SK-N-SH (cell line): ENCODE results near the gene HTR6. TPM values are rescaled to one million over a fixed set of nuclear protein-coding genes. Genes with fewer than 3 reads are reported as not detected.

Experiments used
- CTCF ChIA-PET: fragments of 300-600, 350-600 bp; formaldehyde crosslinking; extraction: SDS; loops from one replicate; lab custom pipeline; 2021; lab: Yijun Ruan, JAX
- POLR2A ChIA-PET: fragments of 350-600 bp; sonication (Branson Sonifier 250); formaldehyde crosslinking; extraction: SDS; loops from one replicate; lab custom pipeline; 2020; ENCODE audit warnings: antibody characterized with exemption, inconsistent platforms; lab: Yijun Ruan, JAX
- DNase-seq: peaks from one replicate; pipeline ENCODE4 v3.0.0; 2012
- H2AFZ ChIP-seq: fragments of 200-600 bp; sonication (generic); 2 replicates; pipeline ENCODE4 v1.8.1; 2016; ENCODE audit warnings: antibody characterized with exemption, mild to moderate bottlenecking, low read depth
- H3F3A ChIP-seq: fragments of 200-600 bp; sonication (generic); replicated peaks from 2 replicates; pipeline ENCODE3; 2016; ENCODE audit warnings: antibody characterized with exemption, mild to moderate bottlenecking; ENCODE audit not compliant: insufficient read depth
- H3K27ac ChIP-seq, 2 experiments: fragments of 200-500 bp in 1 of 2; fragments of 200-600 bp in 1 of 2; sonication (Bioruptor generic) in 1 of 2; sonication (generic), shearing (Covaris generic) in 1 of 2; 2 replicates each; pipeline versions ENCODE4 v1.5.1 to v1.6.1; 2014 to 2016; ENCODE audit warnings: low read depth in 2 of 2, inconsistent platforms in 1 of 2, low read length in 1 of 2, mild to moderate bottlenecking in 1 of 2, mixed read lengths in 1 of 2
- H3K27me3 ChIP-seq: fragments of 200-600 bp; sonication (generic), shearing (Covaris generic); 2 replicates; pipeline ENCODE4 v1.6.1; 2016; ENCODE audit warnings: mixed run types; ENCODE audit not compliant: insufficient read depth
- H3K36me3 ChIP-seq, 2 experiments: fragments of 200-500 bp in 1 of 2; fragments of 200-600 bp in 1 of 2; sonication (Bioruptor generic) in 1 of 2; sonication (generic) in 1 of 2; replicated peaks in 1 of 2; 2 replicates each; pipeline versions ENCODE3 to v1.5.1; 2014 to 2016; ENCODE audit warnings: low read length in 1 of 2, mild to moderate bottlenecking in 1 of 2; ENCODE audit not compliant: insufficient read depth in 2 of 2, control insufficient read depth in 1 of 2
- H3K4me1 ChIP-seq, 2 experiments: fragments of 200-500 bp in 1 of 2; fragments of 200-600 bp in 1 of 2; sonication (Bioruptor generic) in 1 of 2; sonication (generic), shearing (Covaris generic) in 1 of 2; 2 replicates each; pipeline versions ENCODE4 v1.5.1 to v1.6.1; 2014 to 2016; ENCODE audit warnings: low read depth in 1 of 2, low read length in 1 of 2, mixed run types in 1 of 2; ENCODE audit not compliant: insufficient read depth in 2 of 2, control insufficient read depth in 1 of 2
- H3K4me2 ChIP-seq: fragments of 200-600 bp; sonication (generic), shearing (Covaris generic); 2 replicates; pipeline ENCODE4 v1.6.1; 2017; ENCODE audit warnings: mixed run types
- H3K4me3 ChIP-seq, 2 experiments: fragments of 200-500 bp in 1 of 2; fragments of 200-600 bp in 1 of 2; sonication (Bioruptor generic) in 1 of 2; sonication (generic), shearing (Covaris generic) in 1 of 2; 2 replicates each; pipeline versions ENCODE4 v1.5.1 to v1.8.1; 2014 to 2016; ENCODE audit warnings: low read depth in 2 of 2, inconsistent platforms in 1 of 2, low read length in 1 of 2, mild to moderate bottlenecking in 1 of 2, mixed read lengths in 1 of 2, moderate library complexity in 1 of 2
- H3K79me2 ChIP-seq: fragments of 200-600 bp; sonication (generic); 2 replicates; pipeline ENCODE4 v1.8.1; 2017; ENCODE audit warnings: mild to moderate bottlenecking; ENCODE audit not compliant: insufficient read depth
- H3K9ac ChIP-seq: fragments of 200-600 bp; sonication (generic); 2 replicates; pipeline ENCODE4 v1.6.1; 2017; ENCODE audit warnings: mixed run types
- H3K9me2 ChIP-seq: fragments of 200-600 bp; sonication (generic); 2 replicates; pipeline ENCODE4 v1.6.1; 2017; ENCODE audit warnings: mixed run types
- H3K9me3 ChIP-seq: fragments of 200-600 bp; sonication (generic); 2 replicates; pipeline ENCODE4 v1.6.1; 2017; ENCODE audit warnings: mixed run types, mild to moderate bottlenecking, moderate library complexity
- H4K20me1 ChIP-seq: fragments of 200-600 bp; sonication (generic); 2 replicates; pipeline ENCODE4 v1.6.1; 2017; ENCODE audit warnings: mild to moderate bottlenecking, mixed run types; ENCODE audit not compliant: insufficient read depth
- CTCF ChIP-seq: fragments of 200-600 bp; sonication (generic); IDR thresholded peaks from 2 replicates; pipeline ENCODE4 v1.6.1; 2017; ENCODE audit warnings: antibody characterized with exemption, mild to moderate bottlenecking, moderate library complexity
- EP300 ChIP-seq, 2 experiments: IDR thresholded peaks; 2 replicates each; pipeline versions ENCODE4 v1.4.0 to v1.6.1; 2012; ENCODE audit warnings: borderline replicate concordance in 1 of 2, low read depth in 1 of 2, low read length in 1 of 2
- FOXJ3 ChIP-seq: sonication (generic); formaldehyde crosslinking; IDR thresholded peaks from 2 replicates; pipeline ENCODE4 v1.5.1; 2020; ENCODE audit warnings: mild to moderate bottlenecking, missing genetic modification reagents
- FOXM1 ChIP-seq: IDR thresholded peaks from 2 replicates; pipeline ENCODE4 v1.4.0; 2012; ENCODE audit warnings: low read depth, mild to moderate bottlenecking
- GATA2 ChIP-seq: sonication (generic); formaldehyde crosslinking; IDR thresholded peaks from 2 replicates; pipeline ENCODE4 v1.5.0; 2020; ENCODE audit warnings: mild to moderate bottlenecking, missing genetic modification reagents
- MAX ChIP-seq: IDR thresholded peaks from 2 replicates; pipeline ENCODE4 v1.4.0; 2012; ENCODE audit warnings: low read depth
- NRF1 ChIP-seq: IDR thresholded peaks from 2 replicates; pipeline ENCODE4 v1.6.1; 2012; ENCODE audit warnings: low read depth, mild to moderate bottlenecking, low read length
- PBX3 ChIP-seq: IDR thresholded peaks from 2 replicates; pipeline ENCODE4; 2012
- POLR2AphosphoS5 ChIP-seq: IDR thresholded peaks from 2 replicates; pipeline ENCODE4 v1.6.1; 2012; ENCODE audit warnings: low read depth, low read length
- RAD21 ChIP-seq: IDR thresholded peaks from 2 replicates; pipeline ENCODE4 v1.6.1; 2012; ENCODE audit warnings: mild to moderate bottlenecking, low read length
- RCOR1 ChIP-seq: fragments of 150-350 bp; IDR thresholded peaks from 2 replicates; pipeline ENCODE4 v1.6.1; 2017; ENCODE audit warnings: antibody characterized with exemption, low read length
- RFX5 ChIP-seq: IDR thresholded peaks from 2 replicates; pipeline ENCODE4 v1.6.1; 2012; ENCODE audit warnings: mild to moderate bottlenecking, improper control_type of control experiment, low read length
- TAF1 ChIP-seq: IDR thresholded peaks from 2 replicates; pipeline ENCODE4 v1.6.1; 2012; ENCODE audit warnings: low read depth, mild to moderate bottlenecking, low read length, moderate library complexity, borderline replicate concordance
- TCF12 ChIP-seq: IDR thresholded peaks from 2 replicates; pipeline ENCODE4 v1.4.0; 2012
- TEAD4 ChIP-seq: IDR thresholded peaks from 2 replicates; pipeline ENCODE4 v1.4.0; 2012; ENCODE audit warnings: mild to moderate bottlenecking, borderline replicate concordance; ENCODE audit not compliant: insufficient read depth
- USF1 ChIP-seq: IDR thresholded peaks from 2 replicates; pipeline ENCODE4 v1.4.0; 2012; ENCODE audit warnings: low read depth, borderline replicate concordance
- USF2 ChIP-seq: fragments of 150-350 bp; IDR thresholded peaks from 2 replicates; pipeline ENCODE4 v1.6.1; 2017; ENCODE audit warnings: antibody characterized with exemption, low read length, low read depth, borderline replicate concordance
- WGBS: methylation state at CpG from one replicate; pipeline ENCODE4 v1.1.6; 2017; ENCODE audit warnings: low lambda C conversion rate; 5-methylcytosine and 5-hydroxymethylcytosine counted together
- polyA plus RNA-seq, 3 experiments: library from polyadenylated mRNA; depleted of rRNA; stranded (reverse); fragments of >200 nt; gene quantifications; 2 replicates each; pipeline ENCODE4 v1.2.3, GENCODE V29; 2012
- TF ChIP-seq, protein P1 (sequence below): IDR thresholded peaks from 2 replicates; pipeline ENCODE4 v1.6.1; 2012; ENCODE audit warnings: mild to moderate bottlenecking, low read depth, low read length, moderate library complexity

The HTR6 gene
- polyA plus RNA-seq, 1 of the 3 experiments (the other 2 are of a cell fraction): 0.05 TPM

GRCh38 chr1:19637606-19638005, 27.1 kb upstream of the HTR6 start:
- CTCF ChIA-PET: interaction anchor here (1.2 kb wide), 2 partner anchors 12 to 192 kb away, joined by 3 to 4 read pairs; no protein-coding TSS in a partner anchor
- Histone ChIP-seq H3K9me3 (no peaks in the 10 kb centered on the region), H3K4me2 (no peak overlapping the region), H3K36me3 (no peaks in the 10 kb centered on the region), H3K27ac (no peak overlapping the region), H3F3A (peaks cover 3% of the 10 kb centered on the region), H2AFZ (no peak overlapping the region), H3K4me3 (no peak overlapping the region), H3K9ac (no peak overlapping the region), H3K4me1 (peaks cover 0 to 11% of the 10 kb centered on the region in 2 experiments; a peak in 1 of 4 replicates), H3K79me2 (no peaks in the 10 kb centered on the region), H4K20me1 (no peaks in the 10 kb centered on the region), H3K27me3 (no peaks in the 10 kb centered on the region), H3K9me2 (no peaks in the 10 kb centered on the region)
- no peak for DNase-seq
- TF ChIP-seq TAF1 (no peak), RAD21 (no peak), USF2 (no peak), TEAD4 (no peak), USF1 (no peak), MAX (no peak), TCF12 (no peak), FOXM1 (no peak), CTCF (no peak), NRF1 (no peak), RCOR1 (no peak), GATA2 (CRISPR knock-in tag) (no peak), PBX3 (no peak), RFX5 (no peak), EP300 (IDR thresholded peaks at IDR 0.05; ENCODE audit: borderline replicate concordance in 1 of 2, low read depth in 1 of 2, low read length in 1 of 2) (no peak), POLR2AphosphoS5 (no peak), FOXJ3 (CRISPR knock-in tag) (no peak)
- TF ChIP-seq, protein P1, sequence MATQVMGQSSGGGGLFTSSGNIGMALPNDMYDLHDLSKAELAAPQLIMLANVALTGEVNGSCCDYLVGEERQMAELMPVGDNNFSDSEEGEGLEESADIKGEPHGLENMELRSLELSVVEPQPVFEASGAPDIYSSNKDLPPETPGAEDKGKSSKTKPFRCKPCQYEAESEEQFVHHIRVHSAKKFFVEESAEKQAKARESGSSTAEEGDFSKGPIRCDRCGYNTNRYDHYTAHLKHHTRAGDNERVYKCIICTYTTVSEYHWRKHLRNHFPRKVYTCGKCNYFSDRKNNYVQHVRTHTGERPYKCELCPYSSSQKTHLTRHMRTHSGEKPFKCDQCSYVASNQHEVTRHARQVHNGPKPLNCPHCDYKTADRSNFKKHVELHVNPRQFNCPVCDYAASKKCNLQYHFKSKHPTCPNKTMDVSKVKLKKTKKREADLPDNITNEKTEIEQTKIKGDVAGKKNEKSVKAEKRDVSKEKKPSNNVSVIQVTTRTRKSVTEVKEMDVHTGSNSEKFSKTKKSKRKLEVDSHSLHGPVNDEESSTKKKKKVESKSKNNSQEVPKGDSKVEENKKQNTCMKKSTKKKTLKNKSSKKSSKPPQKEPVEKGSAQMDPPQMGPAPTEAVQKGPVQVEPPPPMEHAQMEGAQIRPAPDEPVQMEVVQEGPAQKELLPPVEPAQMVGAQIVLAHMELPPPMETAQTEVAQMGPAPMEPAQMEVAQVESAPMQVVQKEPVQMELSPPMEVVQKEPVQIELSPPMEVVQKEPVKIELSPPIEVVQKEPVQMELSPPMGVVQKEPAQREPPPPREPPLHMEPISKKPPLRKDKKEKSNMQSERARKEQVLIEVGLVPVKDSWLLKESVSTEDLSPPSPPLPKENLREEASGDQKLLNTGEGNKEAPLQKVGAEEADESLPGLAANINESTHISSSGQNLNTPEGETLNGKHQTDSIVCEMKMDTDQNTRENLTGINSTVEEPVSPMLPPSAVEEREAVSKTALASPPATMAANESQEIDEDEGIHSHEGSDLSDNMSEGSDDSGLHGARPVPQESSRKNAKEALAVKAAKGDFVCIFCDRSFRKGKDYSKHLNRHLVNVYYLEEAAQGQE: no peak
- 81% methylated on average over 5 of the region's 10 CpGs for WGBS
- POLR2A ChIA-PET: no interaction called here
